IPS DF 19.7 (cell line): ENCODE results near the gene TMEM154.

Experiments used
- DNase-seq: peaks from one replicate; pipeline ENCODE4 v3.0.0-alpha.2; 2013; ENCODE audit warnings: low read depth, low spot score

Gene TMEM154

GRCh38 chr4:152594057-152594456 lies 85.7 kb downstream of the TMEM154 start:
- no peak for DNase-seq

GRCh38 chr4:152591876-152592275 lies 87.9 kb downstream of the TMEM154 start:
- DNase-seq = no peak

GRCh38 chr4:152591396-152591795 lies 88.4 kb downstream of the TMEM154 start:
- no peak for DNase-seq

GRCh38 chr4:152590179-152591031 lies 89.4 kb downstream of the TMEM154 start:
- DNase-seq = no peak

GRCh38 chr4:152588869-152589268 lies 90.9 kb downstream of the TMEM154 start:
- DNase-seq = no peak

GRCh38 chr4:152587127-152587526 lies 92.7 kb downstream of the TMEM154 start:
- DNase-seq = no peak

- no peak for DNase-seq
Measured at GRCh38 chr4:152586668-152587067, 93.1 kb downstream of the TMEM154 start.

GRCh38 chr4:152585023-152585441 lies 94.8 kb downstream of the TMEM154 start:
- no peak for DNase-seq

- DNase-seq = no peak
Measured at GRCh38 chr4:152581536-152582160, 98.1 kb downstream of the TMEM154 start.

- DNase-seq = no peak
Measured at GRCh38 chr4:152579916-152580315, 99.9 kb downstream of the TMEM154 start.

GRCh38 chr4:152579107-152579764 lies 100.6 kb downstream of the TMEM154 start:
- no peak for DNase-seq

GRCh38 chr4:152578670-152579069 lies 101.1 kb downstream of the TMEM154 start:
- DNase-seq = no peak

GRCh38 chr4:152577708-152578396 lies 101.9 kb downstream of the TMEM154 start:
- no peak for DNase-seq

- DNase-seq = no peak
Measured at GRCh38 chr4:152575533-152575932, 104.3 kb downstream of the TMEM154 start.

GRCh38 chr4:152573861-152574260 lies 105.9 kb downstream of the TMEM154 start:
- DNase-seq = no peak

GRCh38 chr4:152572417-152573086 lies 107.2 kb downstream of the TMEM154 start:
- no peak for DNase-seq

- DNase-seq = no peak
Measured at GRCh38 chr4:152571770-152572169, 108.0 kb downstream of the TMEM154 start.

GRCh38 chr4:152571296-152571695 lies 108.5 kb downstream of the TMEM154 start:
- no peak for DNase-seq
